Measurements from ENCODE around the gene LITAF. TPM values are rescaled to one million over a fixed set of nuclear protein-coding genes. Genes with fewer than 3 reads are reported as not detected.

LITAF gene
- polyA plus RNA-seq, 1 donor = 43.0 TPM

DNA sequence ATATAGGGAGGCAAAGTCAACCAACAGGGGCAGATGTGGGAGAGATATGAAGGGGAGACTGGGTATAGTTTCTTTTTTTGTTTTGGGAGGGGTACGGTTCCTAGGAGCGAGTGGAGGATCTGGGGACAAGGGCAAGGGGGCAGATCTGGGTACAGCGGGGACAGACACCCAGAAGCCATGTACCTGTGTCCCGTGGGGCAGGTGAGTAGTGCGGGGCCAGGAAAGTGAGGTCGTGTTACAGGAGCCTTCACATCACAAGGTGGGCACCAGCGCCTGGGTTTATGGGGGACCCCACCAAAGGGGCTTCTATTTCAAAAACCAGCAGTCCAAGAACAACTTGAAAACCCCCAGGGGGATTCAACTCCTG, 11.5 kb downstream of the LITAF start:
- Histone ChIP-seq H3K27ac (ENCODE audit: low read length) (no peak overlapping the region), H3K4me1 (ENCODE audit: control insufficient read depth, insufficient read depth, low read length) (no peaks in the 10 kb centered on the region)

GRCh38 chr16:11572301-11572995, 14.3 kb downstream of the LITAF start:
- WGBS (ENCODE audit: insufficient coverage, low lambda C conversion rate) = 100% methylated on average over 2 of the region's 17 CpGs
- Histone ChIP-seq H3K4me1 (ENCODE audit: control insufficient read depth, insufficient read depth, low read length) (no peaks in the 10 kb centered on the region), H3K9me3 (ENCODE audit: control insufficient read depth, low read depth, low read length) (no peaks in the 10 kb centered on the region), H3K36me3 (ENCODE audit: control insufficient read depth, insufficient read depth, low read length) (no peaks in the 10 kb centered on the region), H3K4me3 (ENCODE audit: low read length) (no peak overlapping the region), H3K27me3 (ENCODE audit: control insufficient read depth, insufficient read depth, low read length) (peaks cover 2% of the 10 kb centered on the region), H3K27ac (ENCODE audit: low read length) (no peak overlapping the region)
- no peak for DNase-seq

More for the DNA sequence above, 11.5 kb downstream of the LITAF start:
- no peak overlapping the region for H3K4me3 ChIP-seq (ENCODE audit: low read length)
- peaks cover 2% of the 10 kb centered on the region for H3K27me3 ChIP-seq (ENCODE audit: control insufficient read depth, insufficient read depth, low read length)
- DNase-seq = no peak
- no peaks in the 10 kb centered on the region for H3K36me3 ChIP-seq (ENCODE audit: control insufficient read depth, insufficient read depth, low read length)
- H3K9me3 ChIP-seq (ENCODE audit: control insufficient read depth, low read depth, low read length) = no peaks in the 10 kb centered on the region
- no CpG with 5 or more reads among the region's 7 CpGs for WGBS (ENCODE audit: insufficient coverage, low lambda C conversion rate)

GRCh38 chr16:11571549-11571948, 15.2 kb downstream of the LITAF start:
- no peak for DNase-seq
- no peaks in the 10 kb centered on the region for H3K9me3 ChIP-seq (ENCODE audit: control insufficient read depth, low read depth, low read length)
- peaks cover 2% of the 10 kb centered on the region for H3K27me3 ChIP-seq (ENCODE audit: control insufficient read depth, insufficient read depth, low read length)
- WGBS (ENCODE audit: insufficient coverage, low lambda C conversion rate) = no CpG with 5 or more reads among the region's 4 CpGs
- no peak overlapping the region for H3K27ac ChIP-seq (ENCODE audit: low read length)
- H3K4me1 ChIP-seq (ENCODE audit: control insufficient read depth, insufficient read depth, low read length) = no peaks in the 10 kb centered on the region
- no peaks in the 10 kb centered on the region for H3K36me3 ChIP-seq (ENCODE audit: control insufficient read depth, insufficient read depth, low read length)
- no peak overlapping the region for H3K4me3 ChIP-seq (ENCODE audit: low read length)

DNA sequence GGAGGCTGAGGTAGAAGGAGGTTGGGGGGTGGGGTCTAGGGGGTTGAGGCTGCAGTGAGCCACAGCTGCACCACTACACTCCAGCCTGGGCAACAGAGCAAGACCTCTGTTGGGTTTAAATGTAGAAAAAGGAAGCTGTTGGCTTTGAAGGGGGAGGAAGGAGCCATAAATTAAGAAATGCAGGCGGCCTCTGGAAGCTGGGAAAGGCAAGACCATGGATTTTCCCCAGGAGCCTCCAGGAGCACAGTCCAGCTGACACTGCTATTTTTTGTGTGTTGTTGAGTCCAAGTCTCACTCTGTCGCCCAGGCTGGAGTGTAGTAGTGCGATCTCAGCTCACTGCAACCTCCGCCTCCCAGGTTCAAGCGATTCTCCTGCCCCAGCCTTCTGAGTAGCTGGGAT, 15.9 kb downstream of the LITAF start:
- Histone ChIP-seq H3K4me3 (ENCODE audit: low read length) (no peak overlapping the region), H3K9me3 (ENCODE audit: control insufficient read depth, low read depth, low read length) (no peaks in the 10 kb centered on the region), H3K27me3 (ENCODE audit: control insufficient read depth, insufficient read depth, low read length) (peaks cover 2% of the 10 kb centered on the region), H3K36me3 (ENCODE audit: control insufficient read depth, insufficient read depth, low read length) (no peaks in the 10 kb centered on the region), H3K4me1 (ENCODE audit: control insufficient read depth, insufficient read depth, low read length) (no peaks in the 10 kb centered on the region), H3K27ac (ENCODE audit: low read length) (no peak overlapping the region)
- WGBS (ENCODE audit: insufficient coverage, low lambda C conversion rate) = no CpG with 5 or more reads among the region's 5 CpGs
- DNase-seq = no peak

DNA sequence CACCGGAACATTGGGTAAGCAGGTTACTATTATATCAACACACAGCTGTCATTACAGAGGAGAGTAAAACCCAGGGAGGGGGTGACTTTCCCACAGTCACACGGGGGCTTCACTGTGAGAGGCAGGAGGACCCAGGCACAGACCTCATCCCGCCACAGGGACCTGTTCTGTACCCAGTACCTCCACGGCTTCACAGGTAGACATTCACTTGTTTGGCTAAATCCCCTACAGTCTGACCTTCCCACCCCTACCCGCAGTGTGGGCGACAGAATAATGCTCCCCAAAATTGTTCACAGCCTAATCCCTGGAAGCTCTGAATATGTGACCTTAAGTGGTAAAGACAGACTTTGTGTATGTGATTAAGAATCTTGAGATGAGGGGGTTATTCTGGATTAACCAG, 16.5 kb downstream of the LITAF start:
- Histone ChIP-seq H3K27ac (ENCODE audit: low read length) (no peak overlapping the region), H3K4me3 (ENCODE audit: low read length) (no peak overlapping the region), H3K36me3 (ENCODE audit: control insufficient read depth, insufficient read depth, low read length) (no peaks in the 10 kb centered on the region), H3K4me1 (ENCODE audit: control insufficient read depth, insufficient read depth, low read length) (no peaks in the 10 kb centered on the region), H3K27me3 (ENCODE audit: control insufficient read depth, insufficient read depth, low read length) (peaks cover 2% of the 10 kb centered on the region), H3K9me3 (ENCODE audit: control insufficient read depth, low read depth, low read length) (no peaks in the 10 kb centered on the region)
- DNase-seq = no peak
- no CpG with 5 or more reads among the region's 6 CpGs for WGBS (ENCODE audit: insufficient coverage, low lambda C conversion rate)

DNA sequence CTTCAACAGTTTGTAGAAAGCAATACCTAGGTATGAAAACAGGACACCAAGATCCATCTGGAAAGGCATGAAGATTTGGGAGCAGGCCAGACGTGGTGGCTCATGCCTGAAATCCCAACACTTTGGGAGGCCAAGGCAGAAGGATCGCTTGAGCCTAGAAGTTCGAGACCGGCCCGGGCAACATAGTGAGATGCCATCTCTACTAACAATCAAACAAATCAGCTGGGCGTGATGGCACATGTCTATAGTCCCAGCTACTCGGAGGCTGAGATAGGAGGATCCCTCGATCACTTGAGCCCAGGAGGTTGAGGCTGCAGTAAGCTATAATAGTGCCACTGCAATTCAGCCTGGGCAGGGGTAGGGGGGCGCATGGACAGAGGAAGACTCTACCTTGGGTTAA, 20.3 kb downstream of the LITAF start:
- WGBS (ENCODE audit: insufficient coverage, low lambda C conversion rate) = 100% methylated on average over 1 of the region's 9 CpGs
- no peak for DNase-seq
- no peaks in the 10 kb centered on the region for H3K27me3 ChIP-seq (ENCODE audit: control insufficient read depth, insufficient read depth, low read length)
- no peak overlapping the region for H3K27ac ChIP-seq (ENCODE audit: low read length)
- no peaks in the 10 kb centered on the region for H3K4me1 ChIP-seq (ENCODE audit: control insufficient read depth, insufficient read depth, low read length)
- H3K9me3 ChIP-seq (ENCODE audit: control insufficient read depth, low read depth, low read length) = no peaks in the 10 kb centered on the region
- no peaks in the 10 kb centered on the region for H3K36me3 ChIP-seq (ENCODE audit: control insufficient read depth, insufficient read depth, low read length)
- no peak overlapping the region for H3K4me3 ChIP-seq (ENCODE audit: low read length)

- H3K36me3 ChIP-seq (ENCODE audit: control insufficient read depth, insufficient read depth, low read length) = no peaks in the 10 kb centered on the region
- no peak overlapping the region for H3K4me3 ChIP-seq (ENCODE audit: low read length)
- no CpG with 5 or more reads among the region's 11 CpGs for WGBS (ENCODE audit: insufficient coverage, low lambda C conversion rate)
- H3K4me1 ChIP-seq (ENCODE audit: control insufficient read depth, insufficient read depth, low read length) = no peaks in the 10 kb centered on the region
- H3K27me3 ChIP-seq (ENCODE audit: control insufficient read depth, insufficient read depth, low read length) = no peaks in the 10 kb centered on the region
- DNase-seq = no peak
- H3K27ac ChIP-seq (ENCODE audit: low read length) = no peak overlapping the region
- H3K9me3 ChIP-seq (ENCODE audit: control insufficient read depth, low read depth, low read length) = no peaks in the 10 kb centered on the region
Measured at GRCh38 chr16:11565665-11566064, 21.1 kb downstream of the LITAF start.

- Histone ChIP-seq H3K4me3 (ENCODE audit: low read length) (no peak overlapping the region), H3K27me3 (ENCODE audit: control insufficient read depth, insufficient read depth, low read length) (no peaks in the 10 kb centered on the region), H3K4me1 (ENCODE audit: control insufficient read depth, insufficient read depth, low read length) (no peaks in the 10 kb centered on the region), H3K36me3 (ENCODE audit: control insufficient read depth, insufficient read depth, low read length) (no peaks in the 10 kb centered on the region), H3K9me3 (ENCODE audit: control insufficient read depth, low read depth, low read length) (no peaks in the 10 kb centered on the region), H3K27ac (ENCODE audit: low read length) (no peak overlapping the region)
- 47% methylated on average over 2 of the region's 24 CpGs for WGBS (ENCODE audit: insufficient coverage, low lambda C conversion rate)
- DNase-seq = no peak
Measured at GRCh38 chr16:11564046-11564926, 22.4 kb downstream of the LITAF start.

DNA sequence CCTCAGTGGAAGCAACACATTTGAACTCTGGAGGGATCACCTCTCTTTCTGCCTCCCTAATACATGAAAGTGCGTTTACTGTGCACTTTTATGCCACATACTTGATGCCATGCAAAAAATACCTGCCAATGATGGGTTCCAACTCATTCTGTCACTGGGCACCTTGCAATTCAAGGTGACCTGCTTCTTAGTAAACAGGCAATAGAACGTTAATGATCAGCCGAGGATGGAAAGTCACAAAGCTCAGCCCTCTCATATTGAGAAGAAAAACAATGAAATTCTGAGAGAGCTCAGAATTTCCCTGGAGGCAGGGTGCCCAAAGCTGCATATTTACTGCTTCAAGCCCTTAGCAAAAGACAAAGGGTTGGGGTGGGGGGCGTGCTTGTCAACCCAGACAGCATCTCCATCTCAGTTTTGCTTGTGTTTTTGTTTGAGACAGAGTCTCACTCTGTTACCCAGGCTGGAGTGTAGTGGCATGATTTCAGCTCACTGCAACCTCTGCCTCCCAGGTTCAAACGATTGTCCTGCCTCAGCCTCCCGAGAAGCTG, 23.2 kb downstream of the LITAF start:
- Histone ChIP-seq H3K9me3 (ENCODE audit: control insufficient read depth, low read depth, low read length) (no peaks in the 10 kb centered on the region), H3K36me3 (ENCODE audit: control insufficient read depth, insufficient read depth, low read length) (no peaks in the 10 kb centered on the region), H3K4me3 (ENCODE audit: low read length) (no peak overlapping the region), H3K27ac (ENCODE audit: low read length) (no peak overlapping the region), H3K27me3 (ENCODE audit: control insufficient read depth, insufficient read depth, low read length) (no peaks in the 10 kb centered on the region), H3K4me1 (ENCODE audit: control insufficient read depth, insufficient read depth, low read length) (no peaks in the 10 kb centered on the region)
- WGBS (ENCODE audit: insufficient coverage, low lambda C conversion rate) = 100% methylated on average over 1 of the region's 6 CpGs
- DNase-seq = no peak

DNA sequence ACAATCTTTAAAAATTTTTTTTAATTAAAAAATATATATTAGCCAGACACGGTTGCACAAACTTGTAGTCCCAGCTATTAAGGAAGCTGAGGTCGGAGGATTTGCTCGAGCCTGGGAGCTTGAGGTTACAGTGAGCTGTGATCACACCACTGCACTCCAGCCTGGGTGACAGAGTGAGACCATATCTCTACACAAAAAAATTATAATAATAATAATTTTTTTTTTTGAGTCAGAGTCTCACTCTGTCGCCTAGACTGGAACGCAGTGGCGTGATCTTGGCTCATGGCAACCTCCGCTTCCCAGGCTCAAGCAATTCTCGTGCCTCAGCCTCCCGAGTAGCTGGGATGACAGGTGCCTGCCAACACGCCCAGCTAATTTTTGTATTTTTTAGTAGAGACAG, 23.8 kb downstream of the LITAF start:
- no peaks in the 10 kb centered on the region for H3K4me1 ChIP-seq (ENCODE audit: control insufficient read depth, insufficient read depth, low read length)
- 96% methylated on average over 4 of the region's 10 CpGs for WGBS (ENCODE audit: insufficient coverage, low lambda C conversion rate)
- no peaks in the 10 kb centered on the region for H3K27me3 ChIP-seq (ENCODE audit: control insufficient read depth, insufficient read depth, low read length)
- no peak overlapping the region for H3K27ac ChIP-seq (ENCODE audit: low read length)
- no peak for DNase-seq
- H3K36me3 ChIP-seq (ENCODE audit: control insufficient read depth, insufficient read depth, low read length) = no peaks in the 10 kb centered on the region
- H3K9me3 ChIP-seq (ENCODE audit: control insufficient read depth, low read depth, low read length) = no peaks in the 10 kb centered on the region
- H3K4me3 ChIP-seq (ENCODE audit: low read length) = no peak overlapping the region

Data from large intestine (tissue), 3 donors.